ENCODE results near the gene OR9Q2.

- TF ChIP-seq GATA2 (CRISPR knock-in tag; IDR thresholded peaks at IDR 0.05) (no peak), CTCF (IDR thresholded peaks at IDR 0.05) (no peak), RAD21 (IDR thresholded peaks at IDR 0.05; ENCODE audit: low read length) (no peak), RCOR1 (IDR thresholded peaks at IDR 0.05; ENCODE audit: low read length) (no peak), NRF1 (IDR thresholded peaks at IDR 0.05; ENCODE audit: low read depth, low read length) (no peak)
These were observed 3.4 kb downstream of the OR9Q2 start for GRCh38 chr11:58192229-58192628.

Data from SK-N-SH (cell line).